NOMO-1 treated with DMSO at 0.1 percent for 48 hours (cell line): ENCODE results near the gene CCDC92.

Experiments
- DNase-seq: peaks from one replicate; lab custom pipeline; 2025; ENCODE audit not compliant: unreplicated experiment; lab: John Stamatoyannopoulos, UW

The CCDC92 gene

GRCh38 chr12:123972457-123973401 is at the start of gene CCDC92, which contains the start of gene ZNF664:
Gene CCDC92 (minus strand): TSS chr12:123972831. CDS start chr12:123944305, 28,526 bp downstream.
Gene ZNF664 (plus strand): TSS chr12:123973215. CDS start chr12:124012145, 38,930 bp downstream.
- peak; percentile 64 for DNase-seq

GRCh38 chr12:124022161-124022560 is 49.5 kb upstream of the CCDC92 start:
- no peak for DNase-seq

- DNase-seq = no peak
These were observed 48.4 kb upstream of the CCDC92 start for GRCh38 chr12:124021007-124021406.

GRCh38 chr12:124020514-124020949 is 47.9 kb upstream of the CCDC92 start:
- no peak for DNase-seq

GRCh38 chr12:124019115-124019514 is 46.5 kb upstream of the CCDC92 start:
- DNase-seq = no peak

GRCh38 chr12:124018539-124018938 is 45.9 kb upstream of the CCDC92 start:
- no peak for DNase-seq

GRCh38 chr12:124017064-124017463 is 44.4 kb upstream of the CCDC92 start:
- DNase-seq = no peak

- no peak for DNase-seq
These were observed 43.1 kb upstream of the CCDC92 start for GRCh38 chr12:124015494-124016461.

GRCh38 chr12:124013073-124013472 is 40.4 kb upstream of the CCDC92 start:
- DNase-seq = no peak

GRCh38 chr12:124011435-124012115 is 38.9 kb upstream of the CCDC92 start:
- DNase-seq = no peak

GRCh38 chr12:124010687-124011086 is 38.1 kb upstream of the CCDC92 start:
- no peak for DNase-seq

GRCh38 chr12:124009781-124010180 is 37.1 kb upstream of the CCDC92 start:
- DNase-seq = no peak

GRCh38 chr12:124008595-124008994 is 36.0 kb upstream of the CCDC92 start:
- DNase-seq = no peak

GRCh38 chr12:124007826-124008570 is 35.4 kb upstream of the CCDC92 start:
- peak; percentile 38 for DNase-seq

- no peak for DNase-seq
These were observed 34.4 kb upstream of the CCDC92 start for GRCh38 chr12:124006846-124007713.

GRCh38 chr12:124006085-124006845 is 33.6 kb upstream of the CCDC92 start:
- DNase-seq = peak; percentile 41

GRCh38 chr12:124004233-124004875 is 31.7 kb upstream of the CCDC92 start:
- DNase-seq = no peak

- DNase-seq = no peak
These were observed 30.0 kb upstream of the CCDC92 start for GRCh38 chr12:124002654-124003053.
